Subcutaneous abdominal adipose tissue (tissue), 5 donors: ENCODE measurements around the gene NARS2.

Experiments used
- H3K27ac ChIP-seq: one replicate; pipeline ENCODE4 v1.7.0; 2013; ENCODE audit warnings: low read depth, mild to moderate bottlenecking, inconsistent platforms, low read length, moderate library complexity
- H3K27me3 ChIP-seq, 5 donors: one replicate each; pipeline ENCODE4 v1.7.0; 2013; ENCODE audit warnings: low read length in 5 of 5, inconsistent platforms in 1 of 5; ENCODE audit not compliant: control insufficient read depth in 5 of 5, insufficient read depth in 4 of 5
- H3K36me3 ChIP-seq, 5 donors: one replicate each; pipeline ENCODE4 v1.7.0; 2013; ENCODE audit warnings: low read length in 5 of 5; ENCODE audit not compliant: control insufficient read depth in 5 of 5, insufficient read depth in 5 of 5
- H3K4me1 ChIP-seq, 5 donors: one replicate each; pipeline ENCODE4 v1.7.0; 2013; ENCODE audit warnings: low read length in 5 of 5, mild to moderate bottlenecking in 3 of 5, moderate library complexity in 1 of 5; ENCODE audit not compliant: control insufficient read depth in 5 of 5, insufficient read depth in 5 of 5
- H3K4me3 ChIP-seq, 5 donors: one replicate each; pipeline ENCODE4 v1.7.0; 2013; ENCODE audit warnings: low read length in 5 of 5, low read depth in 1 of 5
- H3K9ac ChIP-seq, 5 donors: one replicate each; pipeline ENCODE4 v1.7.0; 2013; ENCODE audit warnings: low read length in 5 of 5, mild to moderate bottlenecking in 4 of 5, moderate library complexity in 3 of 5
- H3K9me3 ChIP-seq, 5 donors: one replicate each; pipeline ENCODE4 v1.7.0; 2013; ENCODE audit warnings: low read length in 5 of 5; ENCODE audit not compliant: control insufficient read depth in 5 of 5
- donor health status: healthy.
- donor health status: healthy.
- donor health status: healthy.
- donor health status: healthy.
- donor health status: healthy.

Gene NARS2

DNA sequence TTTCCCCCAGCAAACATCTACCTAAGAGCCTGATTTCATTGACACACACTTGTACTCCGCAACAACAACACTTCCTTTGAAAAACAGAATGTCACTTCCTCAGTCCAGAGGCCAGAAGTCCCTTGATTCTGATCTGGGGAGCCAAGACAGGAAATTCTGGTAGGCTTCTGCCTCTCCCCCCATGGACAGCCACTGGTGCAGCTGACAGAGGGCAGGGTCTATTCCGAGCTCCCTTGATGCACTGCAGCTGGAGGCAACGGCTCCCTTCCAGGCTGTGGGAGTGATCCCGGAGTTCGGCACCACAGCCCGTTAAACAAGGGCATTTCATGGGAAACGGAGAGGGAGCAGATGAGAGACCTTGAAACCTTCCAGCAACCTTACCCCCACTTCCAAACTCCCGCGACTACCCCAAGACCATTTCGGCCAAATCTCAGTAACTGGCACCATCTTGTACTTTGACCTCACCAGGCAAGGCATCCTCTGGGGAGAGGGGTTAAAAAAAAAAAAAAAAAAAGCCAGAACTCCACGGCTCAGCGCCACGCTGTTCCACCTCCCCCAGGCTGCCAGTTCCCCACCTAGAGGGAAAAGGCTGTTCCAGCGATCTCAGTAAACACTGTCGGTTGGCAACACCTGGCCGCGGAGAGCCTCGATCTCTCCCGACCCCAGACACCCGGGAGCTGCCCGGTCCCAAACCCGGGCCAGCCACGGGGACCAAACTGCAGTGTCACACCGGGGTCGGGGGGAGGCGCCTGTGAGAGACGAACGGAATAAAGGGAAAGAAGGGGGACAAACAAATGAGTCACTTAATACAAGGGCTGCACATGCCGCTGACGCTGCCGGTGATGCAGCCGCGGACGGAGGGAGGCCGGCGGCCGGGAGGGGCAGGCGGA lies 158.1 kb downstream of the NARS2 start:
- Histone ChIP-seq H3K9me3 (no peaks in the 10 kb centered on the region), H3K4me1 (peaks cover 15 to 56% (median 45%) of the 10 kb centered on the region in 5 donors), H3K36me3 (no peaks in the 10 kb centered on the region), H3K4me3 (peak overlapping the region; percentile 71 to 82 (median 79)), H3K9ac (peak overlapping the region; percentile 87 to 95 (median 92)), H3K27ac (peak overlapping the region; percentile 100), H3K27me3 (no peaks in the 10 kb centered on the region)

GRCh38 chr11:78415338-78415737 lies 159.3 kb downstream of the NARS2 start:
- H3K27ac ChIP-seq, result peak overlapping the region; percentile 100
- no peaks in the 10 kb centered on the region for H3K27me3 ChIP-seq
- peak overlapping the region in 3 of 5 donors; percentile 0 to 87 (median 63) for H3K9ac ChIP-seq
- H3K4me3 ChIP-seq, result peak overlapping the region in 1 of 5 donors; percentile 22
- H3K36me3 ChIP-seq, result peaks cover 0 to 1% (median 0%) of the 10 kb centered on the region in 5 donors
- H3K9me3 ChIP-seq, result peaks cover 0 to 2% (median under 1%) of the 10 kb centered on the region in 5 donors
- H3K4me1 ChIP-seq, result peaks cover 14 to 48% (median 39%) of the 10 kb centered on the region in 5 donors

DNA sequence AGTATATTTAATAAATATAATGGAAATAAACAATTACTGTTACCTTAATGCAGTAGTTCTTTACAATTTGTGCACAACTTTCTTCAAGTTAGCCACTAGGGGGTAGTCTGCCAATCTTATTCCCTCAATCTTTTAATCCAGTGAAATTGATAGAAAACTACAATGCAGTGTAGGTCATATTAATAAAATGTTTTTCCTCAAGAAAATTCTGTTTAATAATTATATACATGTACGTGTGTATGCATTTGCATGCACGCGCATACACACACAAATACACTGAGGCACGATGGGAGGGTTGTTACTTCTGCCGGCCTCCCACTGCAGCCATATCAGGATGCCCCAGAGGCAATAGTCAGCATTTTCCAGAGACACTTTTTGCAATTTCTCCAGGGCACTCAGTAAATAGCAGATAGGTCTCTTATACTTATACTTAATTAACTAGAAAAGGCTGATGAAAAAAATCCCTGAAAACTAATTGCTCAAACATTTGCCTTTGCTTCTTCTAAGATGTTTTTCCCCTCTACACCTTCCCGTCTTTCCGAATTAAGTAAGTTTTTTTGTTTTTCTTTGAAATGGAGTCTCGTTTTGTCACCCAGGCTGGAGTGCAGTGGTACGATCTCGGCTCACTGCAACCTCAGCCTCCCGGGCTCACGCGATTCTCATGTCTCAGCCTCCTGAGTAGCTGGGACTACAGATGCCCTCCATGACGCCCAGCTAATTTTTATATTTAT lies 160.2 kb downstream of the NARS2 start:
- Histone ChIP-seq H3K4me1 (peaks cover 8 to 39% (median 32%) of the 10 kb centered on the region in 5 donors), H3K27ac (peak overlapping the region; percentile 100), H3K36me3 (peaks cover 0 to 3% (median 0%) of the 10 kb centered on the region in 5 donors), H3K9me3 (peaks cover 0 to 10% (median 5%) of the 10 kb centered on the region in 5 donors), H3K27me3 (no peaks in the 10 kb centered on the region), H3K4me3 (no peak overlapping the region), H3K9ac (peak overlapping the region in 1 of 5 donors; percentile 11)

DNA sequence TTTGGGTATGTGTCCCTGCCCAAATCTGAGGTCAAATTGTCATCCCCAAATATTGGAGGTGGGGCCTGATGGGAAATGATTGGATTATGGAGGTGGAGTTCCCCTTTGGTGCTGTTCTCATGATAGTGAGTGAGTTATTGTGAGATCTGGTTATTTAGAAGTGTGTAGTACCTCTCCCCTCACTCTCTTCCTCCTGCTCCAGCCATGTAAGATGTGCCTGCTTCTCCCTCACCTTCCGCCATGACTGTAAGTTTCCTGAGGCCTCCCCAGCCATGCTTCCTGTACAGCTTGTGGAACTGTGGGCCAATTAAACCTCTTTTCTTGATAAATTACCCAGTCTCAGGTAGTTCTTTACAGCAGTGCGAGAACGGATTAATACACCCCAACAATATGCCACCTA lies 166.0 kb downstream of the NARS2 start:
- Histone ChIP-seq H3K9ac (no peak overlapping the region), H3K4me1 (peaks cover 0 to 7% (median 3%) of the 10 kb centered on the region in 5 donors), H3K27me3 (no peaks in the 10 kb centered on the region), H3K27ac (no peak overlapping the region), H3K9me3 (peaks cover 0 to 11% (median 8%) of the 10 kb centered on the region in 5 donors), H3K4me3 (no peak overlapping the region), H3K36me3 (peaks cover 0 to 3% (median 0%) of the 10 kb centered on the region in 5 donors)

DNA sequence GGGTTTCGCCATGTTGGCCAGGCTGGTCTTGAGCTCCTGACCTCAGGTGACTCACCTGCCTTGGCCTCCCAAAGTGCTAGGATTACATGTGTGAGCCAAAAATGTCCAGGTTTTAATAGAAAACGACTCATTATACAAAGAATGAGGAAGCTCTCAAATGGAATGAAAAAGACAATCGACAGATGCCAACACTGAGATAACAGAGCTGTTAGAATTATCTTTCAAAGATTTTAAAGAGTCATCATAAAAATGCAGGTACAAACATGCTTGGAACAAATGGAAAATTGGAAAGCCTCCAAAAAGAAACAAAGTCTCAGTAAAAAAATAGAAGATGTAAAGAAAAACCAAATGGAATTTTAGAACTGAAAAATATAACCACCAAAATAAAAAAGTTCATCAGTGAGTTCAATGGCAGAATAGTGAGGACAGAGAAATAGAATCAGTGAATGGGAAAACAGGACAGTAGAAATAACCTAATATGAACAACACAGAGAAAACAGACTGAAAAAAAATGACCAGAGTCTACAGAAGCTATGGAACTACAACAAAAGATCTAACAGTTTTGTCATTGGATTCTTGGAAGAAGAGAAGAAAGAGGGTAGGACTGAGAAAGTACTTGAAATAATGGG lies 168.0 kb downstream of the NARS2 start:
- peaks cover 0 to 16% (median 13%) of the 10 kb centered on the region in 5 donors for H3K4me1 ChIP-seq
- no peak overlapping the region for H3K9ac ChIP-seq
- H3K27me3 ChIP-seq, result no peaks in the 10 kb centered on the region
- H3K36me3 ChIP-seq, result peaks cover 0 to 3% (median 0%) of the 10 kb centered on the region in 5 donors
- H3K9me3 ChIP-seq, result peaks cover 0 to 11% (median 8%) of the 10 kb centered on the region in 5 donors
- no peak overlapping the region for H3K4me3 ChIP-seq
- H3K27ac ChIP-seq, result no peak overlapping the region

GRCh38 chr11:78405805-78406204 lies 168.9 kb downstream of the NARS2 start:
- H3K4me1 ChIP-seq, result peaks cover 0 to 16% (median 13%) of the 10 kb centered on the region in 5 donors
- H3K27me3 ChIP-seq, result no peaks in the 10 kb centered on the region
- peaks cover 0 to 11% (median 8%) of the 10 kb centered on the region in 5 donors for H3K9me3 ChIP-seq
- no peak overlapping the region for H3K27ac ChIP-seq
- peaks cover 0 to 3% (median 0%) of the 10 kb centered on the region in 5 donors for H3K36me3 ChIP-seq
- no peak overlapping the region for H3K4me3 ChIP-seq
- no peak overlapping the region for H3K9ac ChIP-seq

DNA sequence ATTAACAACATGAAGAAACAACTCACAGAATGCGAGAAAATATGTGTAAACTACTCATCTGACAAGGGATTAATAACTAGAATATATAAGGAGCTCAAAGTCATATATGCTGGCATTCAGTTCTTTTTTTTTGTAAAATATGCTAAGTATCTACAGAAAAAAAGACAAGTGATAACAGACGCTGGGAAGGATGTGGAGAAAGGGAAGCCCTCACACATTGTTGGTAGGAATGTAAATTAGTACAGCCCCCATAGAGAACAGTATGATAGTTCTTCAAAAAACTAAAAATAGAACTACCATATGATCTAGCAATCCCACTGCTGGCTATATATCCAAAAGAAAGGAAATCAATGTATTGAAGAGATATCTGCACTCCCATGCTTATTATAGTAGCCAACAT lies 170.9 kb downstream of the NARS2 start:
- no peak overlapping the region for H3K9ac ChIP-seq
- H3K4me1 ChIP-seq, result peaks cover 0 to 21% (median 13%) of the 10 kb centered on the region in 5 donors
- H3K27me3 ChIP-seq, result no peaks in the 10 kb centered on the region
- H3K36me3 ChIP-seq, result peaks cover 0 to 2% (median 0%) of the 10 kb centered on the region in 5 donors
- H3K9me3 ChIP-seq, result no peaks in the 10 kb centered on the region
- no peak overlapping the region for H3K27ac ChIP-seq
- H3K4me3 ChIP-seq, result no peak overlapping the region

DNA sequence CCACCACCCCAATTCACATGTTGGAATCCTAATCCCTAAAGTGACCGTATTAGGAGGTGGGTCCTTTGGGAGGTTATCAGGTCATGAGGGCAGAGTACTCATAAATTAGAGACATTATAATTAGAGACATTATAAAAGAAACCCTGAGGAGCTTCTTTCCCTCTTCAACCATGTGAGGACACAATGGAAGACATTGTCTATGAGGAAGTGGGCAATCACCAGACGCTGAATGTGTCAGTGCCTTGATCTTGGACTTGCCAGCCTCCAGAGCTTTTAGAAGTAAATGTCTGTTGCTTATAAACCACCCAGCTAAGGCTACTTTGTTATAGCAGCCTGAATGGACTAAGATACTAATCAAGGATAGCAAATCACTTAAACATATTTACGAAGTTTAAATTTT lies 171.8 kb downstream of the NARS2 start:
- Histone ChIP-seq H3K4me1 (peaks cover 0 to 21% (median 13%) of the 10 kb centered on the region in 5 donors), H3K9me3 (no peaks in the 10 kb centered on the region), H3K9ac (no peak overlapping the region), H3K27me3 (no peaks in the 10 kb centered on the region), H3K36me3 (peaks cover 0 to 2% (median 0%) of the 10 kb centered on the region in 5 donors), H3K4me3 (no peak overlapping the region), H3K27ac (no peak overlapping the region)

DNA sequence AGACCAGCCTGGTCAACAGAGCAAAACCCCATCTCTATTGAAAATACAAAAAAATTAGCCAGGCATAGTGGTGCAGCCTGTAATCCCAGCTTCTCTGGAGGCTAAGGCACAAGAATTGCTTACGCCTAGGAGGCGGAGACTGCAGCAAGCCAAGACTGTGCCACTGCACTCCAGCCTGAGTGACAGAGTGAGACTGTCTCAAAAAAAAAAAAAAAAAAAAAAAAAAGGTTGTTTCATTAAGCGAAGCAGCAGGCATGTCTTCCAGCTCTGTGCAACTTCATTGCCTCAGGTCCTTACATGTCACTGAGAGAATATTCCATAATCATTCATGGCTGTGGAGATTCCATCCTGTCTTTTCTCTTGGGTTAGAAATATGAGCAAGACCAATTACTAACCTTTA lies 174.0 kb downstream of the NARS2 start:
- Histone ChIP-seq H3K9ac (no peak overlapping the region), H3K4me1 (peaks cover 0 to 29% (median 15%) of the 10 kb centered on the region in 5 donors), H3K36me3 (no peaks in the 10 kb centered on the region), H3K9me3 (no peaks in the 10 kb centered on the region), H3K27ac (no peak overlapping the region), H3K4me3 (no peak overlapping the region), H3K27me3 (no peaks in the 10 kb centered on the region)
